ENCODE data around the gene CDCA7L. TPM values are rescaled to one million over a fixed set of nuclear protein-coding genes. Genes with fewer than 3 reads are reported as not detected.
"Not testable (repeated sequence)": the region's sequence is repeated elsewhere in the genome, so short reads cannot be mapped to it uniquely, and the experiment has no call there.

CDCA7L gene
- total and polyA plus RNA-seq, 10 donors, result 15.4 to 38.6 (median 30.4) TPM

DNA sequence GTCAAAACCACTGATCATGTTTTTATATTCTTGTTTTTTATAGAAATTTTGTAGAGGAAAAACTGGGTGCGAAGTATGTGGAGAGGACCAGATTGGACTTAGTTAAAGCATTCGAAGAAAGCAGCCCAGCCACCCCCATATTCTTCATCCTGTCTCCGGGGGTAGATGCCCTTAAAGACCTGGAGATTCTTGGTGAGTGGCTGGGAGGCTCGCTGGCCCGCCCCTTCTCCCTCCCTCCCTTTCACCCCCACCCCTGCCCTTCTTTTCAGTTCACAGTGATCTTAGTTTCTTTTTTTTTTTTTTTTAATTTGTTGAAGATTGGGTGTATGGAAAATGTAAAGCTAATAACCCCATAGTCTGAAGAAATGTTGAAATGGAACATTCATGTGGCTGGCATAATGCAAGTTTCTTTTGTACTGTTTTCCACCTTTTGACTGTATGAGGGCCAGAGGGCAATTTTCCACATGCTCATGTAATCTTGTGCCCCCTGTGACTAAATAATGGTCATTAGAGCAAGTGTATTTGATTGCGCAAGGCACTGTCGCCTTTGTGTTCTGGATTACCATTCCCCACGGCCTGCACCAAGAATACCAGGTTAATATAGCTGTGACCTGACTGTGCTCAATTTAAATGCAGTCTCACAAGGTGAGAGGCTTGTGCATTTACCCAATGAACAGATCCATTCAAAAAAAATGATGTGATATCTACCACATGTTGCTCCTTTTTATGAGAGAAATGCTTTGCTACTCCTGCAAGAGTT is 77.7 kb downstream of the CDCA7L start:
- Histone ChIP-seq H3K4me1 (no peaks in the 10 kb centered on the region), H3K27me3 (replicated peaks in 1 of 7) (no peaks in the 10 kb centered on the region), H3K9me3 (no peaks in the 10 kb centered on the region), H3K27ac (no peak overlapping the region), H3K4me3 (no peak overlapping the region), H3K36me3 (no peaks in the 10 kb centered on the region)
- TF ChIP-seq CTCF (IDR thresholded peaks at IDR 0.05 in 8 of 11, conservative IDR thresholded peaks at IDR 0.05 in 3 of 11) (no peak), POLR2A (IDR thresholded peaks at IDR 0.05) (no peak), POLR2AphosphoS5 (IDR thresholded peaks at IDR 0.05) (no peak)
- intact Hi-C loops (cut with DNase I; ENCODE audit: low total_unique reads), result no loop called here
- DNase-seq, result no peak
- WGBS, 5 donors, result 75 to 88% (median 79%) methylated on average over 8 of the region's 8 CpGs

DNA sequence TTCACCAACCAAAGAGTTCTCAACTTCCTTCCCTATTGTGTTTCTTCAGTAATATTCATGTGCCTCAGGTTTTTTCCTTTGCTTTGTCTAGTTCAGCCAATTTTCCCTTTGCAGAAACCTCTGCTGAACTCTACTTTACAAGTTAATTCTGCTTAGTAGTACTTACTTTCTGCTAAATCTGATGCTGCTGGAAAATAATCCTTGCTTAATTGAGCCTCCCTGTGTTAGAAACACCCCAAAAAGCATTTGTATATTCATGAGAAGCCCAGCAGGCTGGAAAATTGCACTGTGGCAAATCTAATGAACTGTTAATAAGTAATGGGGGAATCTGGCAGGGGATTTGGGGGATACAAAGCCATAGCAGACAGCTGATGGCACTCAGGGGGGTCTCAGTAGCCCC is 78.5 kb downstream of the CDCA7L start:
- Histone ChIP-seq H3K9me3 (no peaks in the 10 kb centered on the region), H3K27me3 (replicated peaks in 1 of 7) (no peaks in the 10 kb centered on the region), H3K36me3 (no peaks in the 10 kb centered on the region), H3K4me1 (no peaks in the 10 kb centered on the region), H3K27ac (no peak overlapping the region), H3K4me3 (no peak overlapping the region)
- intact Hi-C loops (cut with DNase I; ENCODE audit: low total_unique reads), result no loop called here
- no peak for TF ChIP-seq POLR2AphosphoS5 (IDR thresholded peaks at IDR 0.05)
- no peak for TF ChIP-seq POLR2A (IDR thresholded peaks at IDR 0.05)
- TF ChIP-seq CTCF (IDR thresholded peaks at IDR 0.05 in 8 of 11, conservative IDR thresholded peaks at IDR 0.05 in 3 of 11), result no peak
- no peak for DNase-seq

GRCh38 chr7:21866731-21867130 is 79.0 kb downstream of the CDCA7L start:
- Histone ChIP-seq H3K4me1 (no peaks in the 10 kb centered on the region), H3K36me3 (no peaks in the 10 kb centered on the region), H3K27ac (no peak overlapping the region), H3K4me3 (no peak overlapping the region), H3K27me3 (replicated peaks in 1 of 7) (peaks cover 0 to 3% (median 0%) of the 10 kb centered on the region in 7 donors), H3K9me3 (no peaks in the 10 kb centered on the region)
- TF ChIP-seq CTCF (IDR thresholded peaks at IDR 0.05 in 8 of 11, conservative IDR thresholded peaks at IDR 0.05 in 3 of 11), result no peak
- no peak for TF ChIP-seq POLR2AphosphoS5 (IDR thresholded peaks at IDR 0.05)
- no peak for TF ChIP-seq POLR2A (IDR thresholded peaks at IDR 0.05)
- no peak for DNase-seq
- intact Hi-C loops (cut with DNase I; ENCODE audit: low total_unique reads), result no loop called here
- WGBS, 5 donors, result 65 to 71% (median 67%) methylated on average over 1 of the region's 1 CpG

- H3K4me3 ChIP-seq; H3K36me3 ChIP-seq; DNase-seq; H3K27me3 ChIP-seq (replicated peaks in 1 of 7); intact Hi-C loops (cut with DNase I; ENCODE audit: low total_unique reads); H3K9me3 ChIP-seq; H3K4me1 ChIP-seq; H3K27ac ChIP-seq: not testable (repeated sequence)
- 55 to 78% (median 60%) methylated on average over 7 of the region's 7 CpGs for WGBS, 5 donors
Observed at GRCh38 chr7:21865631-21866204, 80.0 kb downstream of the CDCA7L start.
